Natural killer cell (primary cell): ENCODE results near the gene NCDN. TPM values are rescaled to one million over a fixed set of nuclear protein-coding genes. Genes with fewer than 3 reads are reported as not detected.

ENCODE experiments used
- ATAC-seq, 3 donors: fragments of 150-1000 bp in 2 of 3; fragments of 200-7000 bp in 1 of 3; cut with Tn5 transposase; 1 replicate in 1 of 3; 2 replicates in 2 of 3; pipeline ENCODE4 v1.10.0; 2021; ENCODE audit warnings: mild to moderate bottlenecking in 2 of 3, moderate library complexity in 2 of 3
- DNase-seq, 2 donors: peaks; one replicate each; pipeline versions ENCODE4 v3.0.0 to v3.0.0-alpha.2; 2013 to 2021; ENCODE audit warnings: mixed read lengths in 1 of 2
- H3K27ac ChIP-seq: one replicate; pipeline ENCODE4 v1.5.1; 2013; ENCODE audit warnings: mild to moderate bottlenecking, low read length
- H3K27me3 ChIP-seq: one replicate; pipeline ENCODE4 v1.6.1; 2013; ENCODE audit warnings: low read length; ENCODE audit not compliant: control insufficient read depth, insufficient read depth
- H3K36me3 ChIP-seq: one replicate; pipeline ENCODE4 v1.6.1; 2013; ENCODE audit warnings: low read length; ENCODE audit not compliant: control insufficient read depth, insufficient read depth
- H3K4me1 ChIP-seq: one replicate; pipeline ENCODE4 v1.6.1; 2013; ENCODE audit warnings: low read length; ENCODE audit not compliant: control insufficient read depth, insufficient read depth
- H3K4me3 ChIP-seq: one replicate; pipeline ENCODE4 v1.5.1; 2013; ENCODE audit warnings: low read length
- H3K9me3 ChIP-seq: one replicate; pipeline ENCODE4 v1.6.1; 2013; ENCODE audit warnings: low read length; ENCODE audit not compliant: control insufficient read depth, insufficient read depth
- H3K27ac Mint-ChIP-seq, 2 donors: one replicate each; pipeline ENCODE4 v1.8.0; 2022; ENCODE audit warnings: mild to moderate bottlenecking in 2 of 2, mixed read lengths in 2 of 2, moderate library complexity in 1 of 2
- H3K27me3 Mint-ChIP-seq, 2 donors: one replicate each; pipeline ENCODE4 v1.8.0; 2022; ENCODE audit warnings: low read depth in 2 of 2, mixed read lengths in 2 of 2
- H3K36me3 Mint-ChIP-seq: one replicate; pipeline ENCODE4 v1.8.0; 2022; ENCODE audit warnings: mixed read lengths
- H3K4me1 Mint-ChIP-seq, 2 donors: one replicate each; pipeline ENCODE4 v1.8.0; 2022; ENCODE audit warnings: mixed read lengths in 2 of 2
- H3K4me3 Mint-ChIP-seq: one replicate; pipeline ENCODE4 v1.8.0; 2022; ENCODE audit warnings: mild to moderate bottlenecking, moderate library complexity, mixed read lengths
- H3K9me3 Mint-ChIP-seq, 2 donors: one replicate each; pipeline ENCODE4 v1.8.0; 2022; ENCODE audit warnings: mixed read lengths in 2 of 2
- WGBS: methylation state at CpG from one replicate; pipeline ENCODE4 v1.1.7; 2013; ENCODE audit warnings: missing lambda C conversion rate; ENCODE audit not compliant: insufficient coverage; 5-methylcytosine and 5-hydroxymethylcytosine counted together
- intact Hi-C: fragments of 100-400 bp; cut with micrococcal nuclease; formaldehyde crosslinking; loops from one replicate; pipeline ENCODE4 v1.14.2; 2022
- total RNA-seq, 4 donors: library from RNA; stranded (reverse); fragments of 120-200 nt in 1 of 4; gene quantifications; one replicate each; pipeline versions ENCODE4 v1.2.3 to v1.2.4, GENCODE V29; 2013 to 2022
- TF ChIP-seq, protein P1 (sequence below): fragments of 200-600 bp; IDR thresholded peaks from one replicate; pipeline ENCODE4 v1.8.0; 2022; ENCODE audit warnings: antibody characterized with exemption

Gene NCDN
- total RNA-seq, 3 donors from 2014 or later (not counting 1 experiment from before 2014, with no cell fraction given) = 7.9 to 10.7 (median 9.9) TPM

DNA sequence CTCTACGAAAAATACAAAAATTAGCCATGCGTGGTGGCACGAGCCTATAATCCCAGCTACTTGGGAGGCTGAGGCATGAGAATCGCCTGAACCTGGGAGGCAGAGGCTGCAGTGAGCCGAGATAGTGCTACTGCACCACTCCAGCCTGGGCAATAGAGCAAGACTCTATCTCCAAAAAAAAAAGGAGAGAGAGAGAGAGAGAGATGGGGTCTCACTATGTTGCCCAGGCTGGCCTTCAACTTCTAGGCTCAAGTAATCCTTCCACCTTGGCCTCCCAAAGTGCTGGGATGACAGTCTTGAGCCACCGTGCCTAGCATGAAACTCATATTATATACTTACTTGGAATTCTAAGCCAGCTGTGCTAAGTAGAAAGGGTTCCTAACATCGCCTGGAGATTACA lies 54.1 kb downstream of the NCDN start:
- H3K36me3 ChIP-seq = peaks cover 44% of the 10 kb centered on the region
- no peaks in the 10 kb centered on the region for H3K4me1 ChIP-seq
- Mint-ChIP-seq H3K27me3 (no peaks in the 10 kb centered on the region), H3K4me1 (peaks cover 22 to 29% of the 10 kb centered on the region in 2 donors), H3K4me3 (no peak overlapping the region), H3K9me3 (no peaks in the 10 kb centered on the region), H3K36me3 (no peaks in the 10 kb centered on the region), H3K27ac (no peak overlapping the region)
- H3K9me3 ChIP-seq = no peaks in the 10 kb centered on the region
- H3K27ac ChIP-seq = no peak overlapping the region
- intact Hi-C loops = no loop called here
- DNase-seq = no peak
- H3K4me3 ChIP-seq = no peak overlapping the region
- H3K27me3 ChIP-seq = no peaks in the 10 kb centered on the region
- ATAC-seq = no peak
- TF ChIP-seq, protein P1, sequence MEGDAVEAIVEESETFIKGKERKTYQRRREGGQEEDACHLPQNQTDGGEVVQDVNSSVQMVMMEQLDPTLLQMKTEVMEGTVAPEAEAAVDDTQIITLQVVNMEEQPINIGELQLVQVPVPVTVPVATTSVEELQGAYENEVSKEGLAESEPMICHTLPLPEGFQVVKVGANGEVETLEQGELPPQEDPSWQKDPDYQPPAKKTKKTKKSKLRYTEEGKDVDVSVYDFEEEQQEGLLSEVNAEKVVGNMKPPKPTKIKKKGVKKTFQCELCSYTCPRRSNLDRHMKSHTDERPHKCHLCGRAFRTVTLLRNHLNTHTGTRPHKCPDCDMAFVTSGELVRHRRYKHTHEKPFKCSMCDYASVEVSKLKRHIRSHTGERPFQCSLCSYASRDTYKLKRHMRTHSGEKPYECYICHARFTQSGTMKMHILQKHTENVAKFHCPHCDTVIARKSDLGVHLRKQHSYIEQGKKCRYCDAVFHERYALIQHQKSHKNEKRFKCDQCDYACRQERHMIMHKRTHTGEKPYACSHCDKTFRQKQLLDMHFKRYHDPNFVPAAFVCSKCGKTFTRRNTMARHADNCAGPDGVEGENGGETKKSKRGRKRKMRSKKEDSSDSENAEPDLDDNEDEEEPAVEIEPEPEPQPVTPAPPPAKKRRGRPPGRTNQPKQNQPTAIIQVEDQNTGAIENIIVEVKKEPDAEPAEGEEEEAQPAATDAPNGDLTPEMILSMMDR = no peak
- 97% methylated on average over 6 of the region's 7 CpGs for WGBS

DNA sequence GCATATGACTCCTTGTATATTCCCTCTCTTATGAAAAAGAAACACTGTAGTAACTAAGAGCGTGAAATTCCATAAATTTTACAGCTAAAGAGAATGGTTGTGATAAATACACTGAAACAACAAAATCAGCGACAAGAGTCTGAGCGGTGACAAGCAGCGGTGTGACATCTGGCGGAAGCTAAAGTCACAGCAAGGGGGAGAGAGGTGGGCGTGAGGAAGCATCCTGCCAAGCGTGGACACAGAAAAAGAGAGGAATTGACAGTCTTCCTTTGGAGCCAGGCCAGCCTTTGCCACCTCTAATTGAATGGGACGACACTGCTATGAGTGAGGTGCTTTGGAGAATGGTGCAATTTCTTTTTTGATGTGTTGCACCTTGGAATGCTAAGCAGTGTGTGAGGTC lies 57.8 kb downstream of the NCDN start:
- no peak overlapping the region for H3K27ac Mint-ChIP-seq
- Histone ChIP-seq H3K4me3 (no peak overlapping the region), H3K36me3 (peaks cover 28% of the 10 kb centered on the region), H3K27ac (no peak overlapping the region), H3K27me3 (no peaks in the 10 kb centered on the region), H3K4me1 (no peaks in the 10 kb centered on the region), H3K9me3 (no peaks in the 10 kb centered on the region)
- intact Hi-C loops = no loop called here
- no peaks in the 10 kb centered on the region for H3K36me3 Mint-ChIP-seq
- H3K4me3 Mint-ChIP-seq = no peak overlapping the region
- H3K4me1 Mint-ChIP-seq = peaks cover 28 to 38% of the 10 kb centered on the region in 2 donors
- TF ChIP-seq, protein P1 = no peak
- no peaks in the 10 kb centered on the region for H3K9me3 Mint-ChIP-seq
- H3K27me3 Mint-ChIP-seq = no peaks in the 10 kb centered on the region
- 98% methylated on average over 8 of the region's 8 CpGs for WGBS
- ATAC-seq (no peak), DNase-seq (no peak)

Other genes starting within 250 kb of the NCDN start
- 10 to 100 TPM; 51.3 to 75.0 (median 64.8) TPM for gene KIAA0319L, start 396 bp upstream of the NCDN start, total RNA-seq
- 1 to 10 TPM; 6.6 to 7.3 (median 6.9) TPM for gene TFAP2E, start 15.5 kb downstream of the NCDN start, total RNA-seq
- 10 to 100 TPM; 37.0 to 45.0 (median 37.3) TPM for gene PSMB2, start 83.7 kb downstream of the NCDN start, total RNA-seq
- 10 to 100 TPM in 2 of 3 donors, 1 to 10 TPM in 1; 8.0 to 14.1 (median 13.0) TPM for gene C1orf216, start 161.1 kb downstream of the NCDN start, total RNA-seq
- 1 to 10 TPM; 1.9 to 4.9 (median 2.4) TPM for gene CLSPN, start 212.2 kb downstream of the NCDN start, total RNA-seq